Activated T-helper 2 cell treated with anti-CD3 and anti-CD28 coated beads, Interferon-gamma antibody, Interleukin-2, Interleukin-4, amounts not matched to agents 10 μg/mL and 5 μg/mL and 100 μg/mL, durations not matched to agents 14 hours and 24 hours and 36 hours (primary cell): Measurements from ENCODE around the gene PRPF31. TPM values are rescaled to one million over a fixed set of nuclear protein-coding genes. Genes with fewer than 3 reads are reported as not detected.

ENCODE experiments used
- DNase-seq: peaks from one replicate; pipeline ENCODE4 v3.0.0; 2021; ENCODE audit warnings: low spot score
- H3K27ac Mint-ChIP-seq: one replicate; pipeline ENCODE4 v1.8.0; 2021; ENCODE audit warnings: mixed read lengths
- H3K27me3 Mint-ChIP-seq: one replicate; pipeline ENCODE4 v1.8.0; 2021; ENCODE audit warnings: low read depth, mixed read lengths
- H3K36me3 Mint-ChIP-seq: one replicate; pipeline ENCODE4 v1.8.0; 2021; ENCODE audit warnings: low read depth, mixed read lengths
- H3K4me1 Mint-ChIP-seq: one replicate; pipeline ENCODE4 v1.8.0; 2021; ENCODE audit warnings: low read depth, mixed read lengths
- H3K4me3 Mint-ChIP-seq: one replicate; pipeline ENCODE4 v1.8.0; 2021; ENCODE audit warnings: low read depth, mild to moderate bottlenecking, moderate library complexity, mixed read lengths
- H3K9me3 Mint-ChIP-seq: one replicate; pipeline ENCODE4 v1.8.0; 2021; ENCODE audit warnings: mixed read lengths
- intact Hi-C: fragments of 100-400 bp; cut with micrococcal nuclease; formaldehyde crosslinking; loops from one replicate; pipeline ENCODE4 v1.15.1; 2023
- total RNA-seq: library from RNA; stranded (reverse); gene quantifications from 2 replicates; pipeline ENCODE4 v1.2.3, GENCODE V29; 2022

PRPF31 gene
- total RNA-seq, 1 donor from 2014 or later, result 94.2 TPM

GRCh38 chr19:54179921-54180461 is 64.4 kb downstream of the PRPF31 start:
- no peaks in the 10 kb centered on the region for H3K9me3 Mint-ChIP-seq

GRCh38 chr19:54180691-54181091 is 65.1 kb downstream of the PRPF31 start:
- Mint-ChIP-seq H3K27ac (no peak overlapping the region), H3K4me3 (no peak overlapping the region), H3K9me3 (no peaks in the 10 kb centered on the region), H3K27me3 (no peaks in the 10 kb centered on the region), H3K36me3 (peaks cover 57% of the 10 kb centered on the region), H3K4me1 (peaks cover 7% of the 10 kb centered on the region)
- DNase-seq, result no peak
- intact Hi-C loops, result no loop called here

More at GRCh38 chr19:54179921-54180461, 64.4 kb downstream of the PRPF31 start:
- intact Hi-C loops, result no loop called here
- peaks cover 51% of the 10 kb centered on the region for H3K36me3 Mint-ChIP-seq
- H3K27me3 Mint-ChIP-seq, result no peaks in the 10 kb centered on the region
- H3K27ac Mint-ChIP-seq, result no peak overlapping the region
- H3K4me3 Mint-ChIP-seq, result no peak overlapping the region
- peaks cover 4% of the 10 kb centered on the region for H3K4me1 Mint-ChIP-seq
- no peak for DNase-seq

Other genes starting within 250 kb of the PRPF31 start
- 96.3 and 102 TPM in 2 replicates for gene MYADM, start 247.9 kb upstream of the PRPF31 start, total RNA-seq
- not detected in 2 replicates for gene PRKCG, start 233.6 kb upstream of the PRPF31 start, total RNA-seq
- gene CACNG7, start 206.5 kb upstream of the PRPF31 start, total RNA-seq, result not detected in 2 replicates
- gene CACNG8, start 152.8 kb upstream of the PRPF31 start, total RNA-seq, result not detected in 2 replicates
- gene CACNG6, start 124.1 kb upstream of the PRPF31 start, total RNA-seq, result not detected in 2 replicates
- gene VSTM1, start 51.9 kb upstream of the PRPF31 start, total RNA-seq, result not detected in 2 replicates
- gene TARM1, start 34.4 kb upstream of the PRPF31 start, total RNA-seq, result not detected in 2 replicates
- gene OSCAR, start 15.0 kb upstream of the PRPF31 start, total RNA-seq, result 0.23 and 0.39 TPM in 2 replicates
- 105 and 115 TPM in 2 replicates for gene NDUFA3, start 12.9 kb upstream of the PRPF31 start, total RNA-seq
- 29.3 TPM in 2 replicates for gene TFPT, start 97 bp upstream of the PRPF31 start, total RNA-seq
- 61.6 and 67.5 TPM in 2 replicates for gene CNOT3, start 22.0 kb downstream of the PRPF31 start, total RNA-seq
- gene LENG1, start 44.0 kb downstream of the PRPF31 start, total RNA-seq, result 4.0 and 5.1 TPM in 2 replicates
- gene TMC4, start 57.4 kb downstream of the PRPF31 start, total RNA-seq, result 0.16 and 0.37 TPM in 2 replicates
- gene MBOAT7, start 73.8 kb downstream of the PRPF31 start, total RNA-seq, result 311 and 318 TPM in 2 replicates
- 16.8 and 19.0 TPM in 2 replicates for gene TSEN34, start 75.6 kb downstream of the PRPF31 start, total RNA-seq
- 1,460 and 1,467 TPM in 2 replicates for gene RPS9, start 85.1 kb downstream of the PRPF31 start, total RNA-seq
- 0.64 TPM in 1 of 2 replicates, not detected in the other for gene LILRB3, start 107.3 kb downstream of the PRPF31 start, total RNA-seq
- not detected in 2 replicates for gene LILRA6, start 127.0 kb downstream of the PRPF31 start, total RNA-seq
- 0.05 TPM in 1 of 2 replicates, not detected in the other for gene LILRB5, start 141.5 kb downstream of the PRPF31 start, total RNA-seq
- gene LILRB2, start 165.4 kb downstream of the PRPF31 start, total RNA-seq, result not detected in 2 replicates
- gene LILRA5, start 197.4 kb downstream of the PRPF31 start, total RNA-seq, result not detected in 2 replicates
- not detected in 2 replicates for gene LILRA4, start 223.4 kb downstream of the PRPF31 start, total RNA-seq
- 8.8 and 10.8 TPM in 2 replicates for gene LAIR1, start 249.2 kb downstream of the PRPF31 start, total RNA-seq